CD14-positive monocyte (primary cell): ENCODE results near the gene PCDH15. TPM values are rescaled to one million over a fixed set of nuclear protein-coding genes. Genes with fewer than 3 reads are reported as not detected.

ENCODE experiments used
- DNase-seq, 3 donors: peaks; one replicate each; pipeline ENCODE4 v3.0.0-alpha.2; 2011 to 2022
- H2AFZ ChIP-seq: 2 replicates; pipeline ENCODE4 v1.6.0; 2012; ENCODE audit warnings: mild to moderate bottlenecking, low read depth, low read length, inconsistent platforms; ENCODE audit not compliant: insufficient read depth, poor library complexity, severe bottlenecking
- H3K27ac ChIP-seq, 2 donors: 1 replicate in 1 of 2; 2 replicates in 1 of 2; pipeline ENCODE4 v1.5.1; 2012 to 2013; ENCODE audit warnings: low read length in 2 of 2, control low read depth in 1 of 2, inconsistent platforms in 1 of 2, low read depth in 1 of 2, mild to moderate bottlenecking in 1 of 2
- H3K27me3 ChIP-seq, 2 donors: one replicate each; pipeline versions ENCODE4 v1.6.0 to v1.6.1; 2011 to 2013; ENCODE audit warnings: low read length in 2 of 2; ENCODE audit not compliant: control insufficient read depth in 2 of 2, insufficient read depth in 2 of 2
- H3K36me3 ChIP-seq, 2 donors: replicated peaks in 1 of 2; 1 replicate in 1 of 2; 2 replicates in 1 of 2; pipeline versions ENCODE4 v1.5.1 to v1.6.1; 2012 to 2013; ENCODE audit warnings: low read length in 2 of 2, control low read depth in 1 of 2, inconsistent platforms in 1 of 2, mild to moderate bottlenecking in 1 of 2; ENCODE audit not compliant: insufficient read depth in 2 of 2, control insufficient read depth in 1 of 2
- H3K4me1 ChIP-seq, 2 donors: 1 replicate in 1 of 2; 2 replicates in 1 of 2; pipeline versions ENCODE4 v1.5.1 to v1.6.1; 2012 to 2013; ENCODE audit warnings: low read length in 2 of 2, control low read depth in 1 of 2, inconsistent platforms in 1 of 2, mild to moderate bottlenecking in 1 of 2, moderate library complexity in 1 of 2; ENCODE audit not compliant: insufficient read depth in 2 of 2, control insufficient read depth in 1 of 2
- H3K4me2 ChIP-seq: replicated peaks from 2 replicates; pipeline ENCODE3; 2012; ENCODE audit warnings: low read length, moderate library complexity, mild to moderate bottlenecking; ENCODE audit not compliant: poor library complexity, severe bottlenecking; ENCODE audit errors: extremely low read depth
- H3K4me3 ChIP-seq, 3 experiments: fragments of 200-600 bp in 1 of 3; sonication (generic) in 1 of 3; replicated peaks in 1 of 3; 1 replicate in 2 of 3; 2 replicates in 1 of 3; pipeline ENCODE4 v1.5.1; 2011 to 2013; ENCODE audit warnings: low read length in 3 of 3, mild to moderate bottlenecking in 3 of 3, control low read depth in 2 of 3, low read depth in 2 of 3, inconsistent platforms in 1 of 3, moderate library complexity in 1 of 3
- H3K79me2 ChIP-seq: 2 replicates; pipeline ENCODE4 v1.6.0; 2012; ENCODE audit warnings: mild to moderate bottlenecking, control low read depth, inconsistent platforms, low read length, moderate library complexity; ENCODE audit not compliant: insufficient read depth
- H3K9ac ChIP-seq: 2 replicates; pipeline ENCODE4 v1.6.0; 2017; ENCODE audit warnings: low read length, mild to moderate bottlenecking; ENCODE audit not compliant: insufficient read depth, poor library complexity, severe bottlenecking
- H3K9me3 ChIP-seq, 2 donors: replicated peaks in 1 of 2; 1 replicate in 1 of 2; 2 replicates in 1 of 2; pipeline versions ENCODE4 v1.5.1 to v1.6.1; 2012 to 2013; ENCODE audit warnings: low read length in 2 of 2, control low read depth in 1 of 2; ENCODE audit not compliant: control insufficient read depth in 1 of 2, insufficient read depth in 1 of 2
- H4K20me1 ChIP-seq: 2 replicates; pipeline ENCODE4 v1.6.0; 2012; ENCODE audit warnings: mild to moderate bottlenecking, low read length, control low read depth, moderate library complexity; ENCODE audit not compliant: insufficient read depth
- H3K27ac Mint-ChIP-seq, 7 donors: one replicate each; pipeline ENCODE4 v1.8.0; 2020; ENCODE audit warnings: mild to moderate bottlenecking in 7 of 7, mixed read lengths in 7 of 7, moderate library complexity in 6 of 7, inconsistent platforms in 2 of 7
- H3K27me3 Mint-ChIP-seq, 3 donors: one replicate each; pipeline ENCODE4 v1.8.0; 2021 to 2022; ENCODE audit warnings: low read depth in 3 of 3, mild to moderate bottlenecking in 3 of 3, mixed read lengths in 3 of 3, moderate library complexity in 3 of 3, inconsistent platforms in 1 of 3
- H3K36me3 Mint-ChIP-seq, 2 donors: one replicate each; pipeline ENCODE4 v1.8.0; 2020; ENCODE audit warnings: mixed read lengths in 2 of 2, inconsistent platforms in 1 of 2, mild to moderate bottlenecking in 1 of 2
- H3K4me1 Mint-ChIP-seq: one replicate; pipeline ENCODE4 v1.8.0; 2020; ENCODE audit warnings: mild to moderate bottlenecking, mixed read lengths
- H3K4me3 Mint-ChIP-seq, 2 donors: one replicate each; pipeline ENCODE4 v1.8.0; 2020; ENCODE audit warnings: mild to moderate bottlenecking in 2 of 2, mixed read lengths in 2 of 2, moderate library complexity in 1 of 2
- H3K9me3 Mint-ChIP-seq, 7 donors: one replicate each; pipeline ENCODE4 v1.8.0; 2020 to 2022; ENCODE audit warnings: mixed read lengths in 7 of 7, mild to moderate bottlenecking in 6 of 7, moderate library complexity in 6 of 7, inconsistent platforms in 2 of 7
- WGBS: methylation state at CpG from one replicate; pipeline ENCODE4 v1.1.5; 2013; ENCODE audit warnings: missing lambda C conversion rate; ENCODE audit not compliant: insufficient coverage; 5-methylcytosine and 5-hydroxymethylcytosine counted together
- intact Hi-C, 2 donors: fragments of 100-400 bp; cut with micrococcal nuclease; formaldehyde crosslinking; loops; one replicate each; pipeline versions ENCODE4 v1.15.0 to v1.15.1; 2023
- polyA plus RNA-seq, 3 donors: library from polyadenylated mRNA; depleted of rRNA in 1 of 3; unstranded in 2 of 3; stranded (reverse) in 1 of 3; fragments of 300-500 nt in 2 of 3; fragments of >200 nt in 1 of 3; fragmentation: Illumina TruSeq in 2 of 3; gene quantifications; 1 replicate in 2 of 3; 2 replicates in 1 of 3; pipeline ENCODE4 v1.2.3, GENCODE V29; 2012 to 2021
- TF ChIP-seq, protein P1 (sequence below): fragments of 200-600 bp; IDR thresholded peaks from one replicate; pipeline ENCODE4 v1.8.0; 2022; ENCODE audit warnings: antibody characterized with exemption, mild to moderate bottlenecking

PCDH15 gene
- polyA plus RNA-seq, 3 donors: not detected

GRCh38 chr10:53894145-53894544, 906.9 kb downstream of the PCDH15 start:
- Histone ChIP-seq H3K4me3 (no peak overlapping the region), H2AFZ (no peak overlapping the region), H3K4me2 (no peak overlapping the region), H3K27ac (no peak overlapping the region), H3K36me3 (no peaks in the 10 kb centered on the region), H3K9ac (no peak overlapping the region), H3K79me2 (no peaks in the 10 kb centered on the region), H4K20me1 (no peaks in the 10 kb centered on the region), H3K4me1 (no peaks in the 10 kb centered on the region), H3K27me3 (no peaks in the 10 kb centered on the region), H3K9me3 (no peaks in the 10 kb centered on the region)
- Mint-ChIP-seq H3K36me3 (no peaks in the 10 kb centered on the region), H3K9me3 (peaks cover 0 to 3% (median 0%) of the 10 kb centered on the region in 7 donors), H3K27ac (no peak overlapping the region), H3K27me3 (peaks cover 0 to 2% (median 0%) of the 10 kb centered on the region in 3 donors), H3K4me1 (no peaks in the 10 kb centered on the region), H3K4me3 (no peak overlapping the region)
- TF ChIP-seq, protein P1, sequence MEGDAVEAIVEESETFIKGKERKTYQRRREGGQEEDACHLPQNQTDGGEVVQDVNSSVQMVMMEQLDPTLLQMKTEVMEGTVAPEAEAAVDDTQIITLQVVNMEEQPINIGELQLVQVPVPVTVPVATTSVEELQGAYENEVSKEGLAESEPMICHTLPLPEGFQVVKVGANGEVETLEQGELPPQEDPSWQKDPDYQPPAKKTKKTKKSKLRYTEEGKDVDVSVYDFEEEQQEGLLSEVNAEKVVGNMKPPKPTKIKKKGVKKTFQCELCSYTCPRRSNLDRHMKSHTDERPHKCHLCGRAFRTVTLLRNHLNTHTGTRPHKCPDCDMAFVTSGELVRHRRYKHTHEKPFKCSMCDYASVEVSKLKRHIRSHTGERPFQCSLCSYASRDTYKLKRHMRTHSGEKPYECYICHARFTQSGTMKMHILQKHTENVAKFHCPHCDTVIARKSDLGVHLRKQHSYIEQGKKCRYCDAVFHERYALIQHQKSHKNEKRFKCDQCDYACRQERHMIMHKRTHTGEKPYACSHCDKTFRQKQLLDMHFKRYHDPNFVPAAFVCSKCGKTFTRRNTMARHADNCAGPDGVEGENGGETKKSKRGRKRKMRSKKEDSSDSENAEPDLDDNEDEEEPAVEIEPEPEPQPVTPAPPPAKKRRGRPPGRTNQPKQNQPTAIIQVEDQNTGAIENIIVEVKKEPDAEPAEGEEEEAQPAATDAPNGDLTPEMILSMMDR: no peak
- no peak for DNase-seq
- intact Hi-C loops: no loop called here
- no CpG with 5 or more reads among the region's 5 CpGs for WGBS

- no peaks in the 10 kb centered on the region for H3K36me3 ChIP-seq
- H3K4me2 ChIP-seq: no peak overlapping the region
- Mint-ChIP-seq H3K27me3 (peaks cover 0 to 2% (median 0%) of the 10 kb centered on the region in 3 donors), H3K4me1 (no peaks in the 10 kb centered on the region), H3K9me3 (peaks cover 0 to 3% (median 0%) of the 10 kb centered on the region in 7 donors), H3K36me3 (no peaks in the 10 kb centered on the region), H3K27ac (no peak overlapping the region), H3K4me3 (no peak overlapping the region)
- no CpG with 5 or more reads among the region's 1 CpG for WGBS
- H3K4me1 ChIP-seq: no peaks in the 10 kb centered on the region
- TF ChIP-seq, protein P1: no peak
- intact Hi-C loops: no loop called here
- H3K9me3 ChIP-seq: no peaks in the 10 kb centered on the region
- no peak overlapping the region for H3K9ac ChIP-seq
- no peaks in the 10 kb centered on the region for H3K27me3 ChIP-seq
- no peak overlapping the region for H3K27ac ChIP-seq
- no peak overlapping the region for H3K4me3 ChIP-seq
- DNase-seq: no peak
- no peaks in the 10 kb centered on the region for H4K20me1 ChIP-seq
- H3K79me2 ChIP-seq: no peaks in the 10 kb centered on the region
- no peak overlapping the region for H2AFZ ChIP-seq
Measured at GRCh38 chr10:53893061-53893460, 908.0 kb downstream of the PCDH15 start.
